Measurements from ENCODE around the gene ADAMTS20. TPM values are rescaled to one million over a fixed set of nuclear protein-coding genes. Genes with fewer than 3 reads are reported as not detected.

The ADAMTS20 gene
- total RNA-seq, 1 experiment from 2014 or later = 6.0 TPM

GRCh38 chr12:43315961-43316360 is 236.0 kb downstream of the ADAMTS20 start:
- Mint-ChIP-seq H3K27ac (no peak overlapping the region), H3K36me3 (no peaks in the 10 kb centered on the region), H3K4me1 (no peaks in the 10 kb centered on the region), H3K4me3 (no peak overlapping the region), H3K9me3 (peaks cover 1% of the 10 kb centered on the region; the same call in 1 of the 2 replicates), H3K27me3 (ENCODE audit: low read depth) (no peaks in the 10 kb centered on the region)
- CTCF ChIA-PET = interaction anchor here (0.8 kb wide), 1 partner anchor 151 kb away, joined by 3 read pairs; no protein-coding TSS in a partner anchor
- POLR2A ChIA-PET = no interaction called here
- TF ChIP-seq CBFB (CRISPR knock-in tag; IDR thresholded peaks at IDR 0.05; ENCODE audit: low read depth) = no peak
- TF ChIP-seq, protein P1, sequence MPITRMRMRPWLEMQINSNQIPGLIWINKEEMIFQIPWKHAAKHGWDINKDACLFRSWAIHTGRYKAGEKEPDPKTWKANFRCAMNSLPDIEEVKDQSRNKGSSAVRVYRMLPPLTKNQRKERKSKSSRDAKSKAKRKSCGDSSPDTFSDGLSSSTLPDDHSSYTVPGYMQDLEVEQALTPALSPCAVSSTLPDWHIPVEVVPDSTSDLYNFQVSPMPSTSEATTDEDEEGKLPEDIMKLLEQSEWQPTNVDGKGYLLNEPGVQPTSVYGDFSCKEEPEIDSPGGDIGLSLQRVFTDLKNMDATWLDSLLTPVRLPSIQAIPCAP (CRISPR knock-in tag; IDR thresholded peaks at IDR 0.05) = no peak
- no peak for TF ChIP-seq ZNF425 (CRISPR knock-in tag; conservative IDR thresholded peaks at IDR 0.05)
- TF ChIP-seq, protein P2, sequence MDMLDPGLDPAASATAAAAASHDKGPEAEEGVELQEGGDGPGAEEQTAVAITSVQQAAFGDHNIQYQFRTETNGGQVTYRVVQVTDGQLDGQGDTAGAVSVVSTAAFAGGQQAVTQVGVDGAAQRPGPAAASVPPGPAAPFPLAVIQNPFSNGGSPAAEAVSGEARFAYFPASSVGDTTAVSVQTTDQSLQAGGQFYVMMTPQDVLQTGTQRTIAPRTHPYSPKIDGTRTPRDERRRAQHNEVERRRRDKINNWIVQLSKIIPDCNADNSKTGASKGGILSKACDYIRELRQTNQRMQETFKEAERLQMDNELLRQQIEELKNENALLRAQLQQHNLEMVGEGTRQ (CRISPR knock-in tag; IDR thresholded peaks at IDR 0.05) = no peak
- no peak for TF ChIP-seq PRDM15 (CRISPR knock-in tag; IDR thresholded peaks at IDR 0.05)
- no peak for TF ChIP-seq OVOL2 (CRISPR knock-in tag; IDR thresholded peaks at IDR 0.05; ENCODE audit: borderline replicate concordance)
- no peak for TF ChIP-seq ZNF263 (CRISPR knock-in tag; IDR thresholded peaks at IDR 0.05; ENCODE audit: low read depth)
- no peak for TF ChIP-seq MYBL2 (CRISPR knock-in tag; IDR thresholded peaks at IDR 0.05)
- TF ChIP-seq GABPB1 (CRISPR knock-in tag; IDR thresholded peaks at IDR 0.05) = no peak
- no peak for TF ChIP-seq MAX (CRISPR knock-in tag; IDR thresholded peaks at IDR 0.05)
- no peak for TF ChIP-seq TEAD1 (CRISPR knock-in tag; IDR thresholded peaks at IDR 0.05)
- no peak for TF ChIP-seq AFF4 (CRISPR knock-in tag; IDR thresholded peaks at IDR 0.05; ENCODE audit: borderline replicate concordance)
- no peak for TF ChIP-seq JAZF1 (CRISPR knock-in tag; IDR thresholded peaks at IDR 0.05)
- TF ChIP-seq E2F1 (CRISPR knock-in tag; IDR thresholded peaks at IDR 0.05) = no peak
- no peak for TF ChIP-seq E2F5 (CRISPR knock-in tag; IDR thresholded peaks at IDR 0.05)
- no peak for TF ChIP-seq ZNF232 (CRISPR knock-in tag; IDR thresholded peaks at IDR 0.05)
- TF ChIP-seq, protein P3, sequence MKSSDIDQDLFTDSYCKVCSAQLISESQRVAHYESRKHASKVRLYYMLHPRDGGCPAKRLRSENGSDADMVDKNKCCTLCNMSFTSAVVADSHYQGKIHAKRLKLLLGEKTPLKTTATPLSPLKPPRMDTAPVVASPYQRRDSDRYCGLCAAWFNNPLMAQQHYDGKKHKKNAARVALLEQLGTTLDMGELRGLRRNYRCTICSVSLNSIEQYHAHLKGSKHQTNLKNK (CRISPR knock-in tag; IDR thresholded peaks at IDR 0.05) = no peak
- TF ChIP-seq IRF2 (CRISPR knock-in tag; IDR thresholded peaks at IDR 0.05; ENCODE audit: borderline replicate concordance, low read depth) = no peak
- ATAC-seq (no peak), DNase-seq (ENCODE audit: low spot score) (no peak)

All from WTC11 (cell line).